WTC11 (cell line): ENCODE results near the gene PPP1R14B. TPM values are rescaled to one million over a fixed set of nuclear protein-coding genes. Genes with fewer than 3 reads are reported as not detected.

Experiments used
- ATAC-seq: fragments of 200-7000 bp; cut with Tn5 transposase; 2 replicates; pipeline ENCODE4 v1.10.0; 2021; ENCODE audit warnings: mild to moderate bottlenecking, moderate library complexity
- CTCF ChIA-PET: fragments of 300-600 bp; sonication (Branson Sonifier 250); formaldehyde crosslinking; loops from one replicate; lab custom pipeline; 2021; ENCODE audit warnings: antibody characterized with exemption; lab: Charles Lee
- POLR2A ChIA-PET: fragments of 350-600 bp; sonication (Branson Sonifier 250); formaldehyde crosslinking; loops from one replicate; lab custom pipeline; 2021; ENCODE audit warnings: antibody characterized with exemption; lab: Charles Lee
- DNase-seq: peaks from one replicate; pipeline ENCODE4 v3.0.0; 2021; ENCODE audit warnings: low spot score
- H3K27ac Mint-ChIP-seq: 2 replicates; pipeline ENCODE4 v1.8.0; 2021; ENCODE audit warnings: mixed read lengths
- H3K27me3 Mint-ChIP-seq: 2 replicates; pipeline ENCODE4 v1.8.0; 2021; ENCODE audit warnings: low read depth, mild to moderate bottlenecking, moderate library complexity, mixed read lengths
- H3K36me3 Mint-ChIP-seq: 2 replicates; pipeline ENCODE4 v1.8.0; 2021; ENCODE audit warnings: mixed read lengths
- H3K4me1 Mint-ChIP-seq: 2 replicates; pipeline ENCODE4 v1.8.0; 2022; ENCODE audit warnings: mixed read lengths
- H3K4me3 Mint-ChIP-seq: 2 replicates; pipeline ENCODE4 v1.8.0; 2021; ENCODE audit warnings: mild to moderate bottlenecking, moderate library complexity, mixed read lengths
- H3K9me3 Mint-ChIP-seq: 2 replicates; pipeline ENCODE4 v1.8.0; 2021; ENCODE audit warnings: mixed read lengths
- AFF4 ChIP-seq: sonication (generic); formaldehyde crosslinking; IDR thresholded peaks from 2 replicates; pipeline ENCODE4 v1.8.1; 2023; ENCODE audit warnings: mild to moderate bottlenecking, missing genetic modification reagents, borderline replicate concordance
- ATF2 ChIP-seq: sonication (generic); formaldehyde crosslinking; IDR thresholded peaks from 2 replicates; pipeline ENCODE4 v1.8.1; 2022; ENCODE audit warnings: low read depth, missing genetic modification reagents, borderline replicate concordance
- ATF3 ChIP-seq: sonication (generic); formaldehyde crosslinking; conservative IDR thresholded peaks from 2 replicates; pipeline ENCODE4 v1.8.1; 2022; ENCODE audit warnings: mild to moderate bottlenecking, missing genetic modification reagents
- CREB1 ChIP-seq: sonication (generic); formaldehyde crosslinking; IDR thresholded peaks from 2 replicates; pipeline ENCODE4 v1.8.0; 2023; ENCODE audit warnings: mild to moderate bottlenecking, missing genetic modification reagents
- E2F5 ChIP-seq: sonication (generic); formaldehyde crosslinking; IDR thresholded peaks from 2 replicates; pipeline ENCODE4 v1.8.1; 2022; ENCODE audit warnings: mild to moderate bottlenecking, moderate library complexity, missing genetic modification reagents
- EMX1 ChIP-seq: fragments of 250-450 bp; sonication (Bioruptor Pico); IDR thresholded peaks from 2 replicates; pipeline ENCODE4 v1.8.0; 2021; ENCODE audit warnings: mild to moderate bottlenecking
- ETV6 ChIP-seq: sonication (generic); formaldehyde crosslinking; IDR thresholded peaks from 2 replicates; pipeline ENCODE4 v1.8.1; 2022; ENCODE audit warnings: mild to moderate bottlenecking, missing genetic modification reagents
- FOXJ3 ChIP-seq: sonication (generic); formaldehyde crosslinking; IDR thresholded peaks from 2 replicates; pipeline ENCODE4 v1.9.0; 2021; ENCODE audit warnings: missing genetic modification reagents, mild to moderate bottlenecking, borderline replicate concordance
- FOXP4 ChIP-seq: sonication (generic); formaldehyde crosslinking; IDR thresholded peaks from 2 replicates; pipeline ENCODE4 v1.8.0; 2022; ENCODE audit warnings: mild to moderate bottlenecking, missing genetic modification reagents
- IRF1 ChIP-seq: sonication (generic); formaldehyde crosslinking; IDR thresholded peaks from 2 replicates; pipeline ENCODE4 v1.8.0; 2023; ENCODE audit warnings: missing genetic modification reagents
- PRDM15 ChIP-seq: sonication (generic); formaldehyde crosslinking; IDR thresholded peaks from 2 replicates; pipeline ENCODE4 v1.8.0; 2022; ENCODE audit warnings: missing genetic modification reagents
- SMAD4 ChIP-seq: sonication (generic); formaldehyde crosslinking; IDR thresholded peaks from 2 replicates; pipeline ENCODE4 v1.8.0; 2022; ENCODE audit warnings: mild to moderate bottlenecking, missing genetic modification reagents
- SOX15 ChIP-seq: fragments of 250-450 bp; sonication (Bioruptor Pico); IDR thresholded peaks from 2 replicates; pipeline ENCODE4 v1.9.0; 2021; ENCODE audit warnings: mild to moderate bottlenecking
- ZNF138 ChIP-seq: sonication (generic); formaldehyde crosslinking; conservative IDR thresholded peaks from 2 replicates; pipeline ENCODE4 v1.8.1; 2022; ENCODE audit warnings: mild to moderate bottlenecking, moderate library complexity, missing genetic modification reagents
- ZNF423 ChIP-seq: fragments of 250-450 bp; sonication (Bioruptor Pico); IDR thresholded peaks from 2 replicates; pipeline ENCODE4 v2.1.2; 2022; ENCODE audit warnings: mild to moderate bottlenecking, moderate library complexity
- ZNF532 ChIP-seq: fragments of 250-450 bp; sonication (Bioruptor Pico); IDR thresholded peaks from 2 replicates; pipeline ENCODE4 v1.9.0; 2021; ENCODE audit warnings: mild to moderate bottlenecking, borderline replicate concordance
- ZSCAN18 ChIP-seq: fragments of 250-450 bp; sonication (Bioruptor Pico); IDR thresholded peaks from 2 replicates; pipeline ENCODE4 v2.1.2; 2022; ENCODE audit warnings: mild to moderate bottlenecking, moderate library complexity
- total RNA-seq: library from RNA; stranded (reverse); gene quantifications from 3 replicates; pipeline ENCODE4 v1.2.3, GENCODE V29; 2021

PPP1R14B gene
- total RNA-seq, 1 experiment from 2014 or later = 471 TPM

GRCh38 chr11:64254326-64254725 is 7.6 kb upstream of the PPP1R14B start (continued):
- TF ChIP-seq IRF1 (CRISPR knock-in tag) (no peak), PRDM15 (no peak), FOXP4 (CRISPR knock-in tag) (no peak), CREB1 (CRISPR knock-in tag) (no peak)

- ChIA-PET POLR2A (no interaction called here), CTCF (interaction anchor here (1.0 to 1.4 kb wide), 2 partner anchors 47 to 52 kb away, joined by 3 to 4 read pairs; partner anchors contain the start of gene ESRRA)
- peaks cover 34% of the 10 kb centered on the region for H3K4me1 Mint-ChIP-seq
- ATAC-seq (no peak), DNase-seq (no peak)
- peak overlapping the region; percentile 47 for H3K4me3 Mint-ChIP-seq
- peaks cover 8% of the 10 kb centered on the region for H3K36me3 Mint-ChIP-seq
- H3K27ac Mint-ChIP-seq = peak overlapping the region; percentile 76
- no peaks in the 10 kb centered on the region for H3K27me3 Mint-ChIP-seq
- H3K9me3 Mint-ChIP-seq = no peaks in the 10 kb centered on the region
- TF ChIP-seq ATF3 (CRISPR knock-in tag) (no peak), AFF4 (CRISPR knock-in tag) (no peak), ATF2 (no peak), ZNF423 (CRISPR knock-in tag) (no peak), SOX15 (CRISPR knock-in tag) (no peak), EMX1 (CRISPR knock-in tag) (no peak), ZNF138 (no peak), ETV6 (CRISPR knock-in tag) (no peak), FOXJ3 (CRISPR knock-in tag) (no peak), ZNF532 (CRISPR knock-in tag) (no peak), ZSCAN18 (CRISPR knock-in tag) (no peak), SMAD4 (CRISPR knock-in tag) (no peak), E2F5 (no peak)
These were observed 6.7 kb upstream of the PPP1R14B start for GRCh38 chr11:64253481-64253880.
